Suprapubic skin (tissue), 4 donors: ENCODE measurements around the gene DUSP3. TPM values are rescaled to one million over a fixed set of nuclear protein-coding genes. Genes with fewer than 3 reads are reported as not detected.
A peak's percentile ranks its signal among the peaks of the same experiment; 100 is the strongest.

Source experiments
- DNase-seq, 2 donors: peaks; one replicate each; pipeline ENCODE4 v3.0.0-alpha.2; 2019; ENCODE audit warnings: low spot score in 2 of 2
- H3K27ac ChIP-seq: fragments of 200-600 bp; sonication (generic); one replicate; pipeline ENCODE4 v1.5.1; 2019
- H3K27me3 ChIP-seq: fragments of 200-600 bp; sonication (generic); one replicate; pipeline ENCODE4 v1.5.1; 2019
- H3K36me3 ChIP-seq: fragments of 200-600 bp; sonication (generic); one replicate; pipeline ENCODE4 v1.5.1; 2019
- H3K4me1 ChIP-seq: fragments of 200-600 bp; sonication (generic); one replicate; pipeline ENCODE4 v1.5.1; 2019
- H3K4me3 ChIP-seq: fragments of 200-600 bp; sonication (generic); one replicate; pipeline ENCODE4 v1.5.1; 2019; ENCODE audit warnings: mild to moderate bottlenecking
- H3K9me3 ChIP-seq: fragments of 200-600 bp; sonication (generic); one replicate; pipeline ENCODE4 v1.5.1; 2019
- EP300 ChIP-seq: sonication (generic); formaldehyde crosslinking; IDR thresholded peaks from one replicate; pipeline ENCODE4 v1.6.1; 2017; ENCODE audit warnings: antibody characterized with exemption
- POLR2A ChIP-seq, 2 donors: fragments of 450-650 bp; IDR thresholded peaks; one replicate each; pipeline ENCODE4 v1.6.1; 2017; ENCODE audit warnings: antibody characterized with exemption in 2 of 2, mild to moderate bottlenecking in 2 of 2, moderate library complexity in 2 of 2
- POLR2AphosphoS5 ChIP-seq, 3 donors: sonication (generic); formaldehyde crosslinking; IDR thresholded peaks; one replicate each; pipeline ENCODE4 v1.6.1; 2017; ENCODE audit warnings: antibody characterized with exemption in 3 of 3
- WGBS: methylation state at CpG from one replicate; pipeline ENCODE4 v1.1.5; 2018; 5-methylcytosine and 5-hydroxymethylcytosine counted together
- total RNA-seq, 4 donors: library from RNA; depleted of rRNA; stranded (reverse); fragments of >200 nt; gene quantifications; one replicate each; pipeline ENCODE4 v1.1.0, GENCODE V29; 2016
- TF ChIP-seq, protein P1 (sequence below), 2 donors: fragments of 200-600 bp in 1 of 2; fragments of 450-650 bp in 1 of 2; sonication (generic) in 1 of 2; IDR thresholded peaks; one replicate each; pipeline ENCODE4 v1.5.1; 2016 to 2019; ENCODE audit warnings: antibody characterized with exemption in 2 of 2, mild to moderate bottlenecking in 1 of 2, moderate library complexity in 1 of 2

Gene DUSP3
- total RNA-seq, 4 donors from 2014 or later = 34.8 to 48.5 (median 42.7) TPM

DNA sequence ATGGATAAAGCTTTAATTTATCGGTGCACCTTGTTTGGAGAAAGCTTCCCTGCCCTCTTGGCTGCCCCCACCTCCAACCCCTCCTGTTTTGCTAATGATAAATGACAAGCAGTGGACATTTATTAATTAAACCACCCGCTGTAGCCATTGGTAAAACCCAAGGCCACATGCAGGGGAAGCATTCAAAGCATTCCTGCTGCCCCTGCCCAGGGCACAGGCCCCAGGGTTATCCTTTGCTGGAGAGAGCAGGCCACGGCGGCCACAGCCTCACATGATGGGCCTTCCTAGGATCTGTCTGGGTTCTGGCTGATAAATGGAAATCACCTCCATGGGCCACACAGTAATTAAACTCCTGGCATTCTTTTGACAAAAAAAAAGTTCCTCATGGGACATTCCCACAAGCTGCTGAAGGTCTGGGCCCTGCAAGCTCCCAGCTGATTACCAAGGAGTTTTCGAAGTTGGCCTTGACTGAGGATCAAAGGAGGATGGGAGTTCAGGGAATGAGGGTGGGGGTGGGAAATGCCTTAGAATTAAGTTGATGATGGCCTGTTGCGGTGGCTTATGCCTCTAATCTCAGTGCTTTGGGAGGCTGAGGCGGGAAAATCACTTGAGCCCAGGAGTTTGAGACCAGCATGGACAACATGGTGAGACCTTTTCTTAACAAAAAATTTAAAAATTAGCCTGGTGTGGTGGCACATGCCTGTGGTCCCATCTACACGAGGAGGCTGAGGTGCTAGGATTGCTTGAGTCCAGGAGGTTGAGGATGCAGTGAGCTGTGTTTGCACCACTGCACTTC, 55.7 kb downstream of the DUSP3 start:
- no peaks in the 10 kb centered on the region for H3K9me3 ChIP-seq
- H3K27me3 ChIP-seq = no peaks in the 10 kb centered on the region
- peaks cover 14% of the 10 kb centered on the region for H3K4me1 ChIP-seq
- no peak overlapping the region for H3K4me3 ChIP-seq
- TF ChIP-seq EP300 (no peak), POLR2A (IDR thresholded peaks at IDR 0.05) (no peak), POLR2AphosphoS5 (IDR thresholded peaks at IDR 0.05) (no peak)
- TF ChIP-seq, protein P1, sequence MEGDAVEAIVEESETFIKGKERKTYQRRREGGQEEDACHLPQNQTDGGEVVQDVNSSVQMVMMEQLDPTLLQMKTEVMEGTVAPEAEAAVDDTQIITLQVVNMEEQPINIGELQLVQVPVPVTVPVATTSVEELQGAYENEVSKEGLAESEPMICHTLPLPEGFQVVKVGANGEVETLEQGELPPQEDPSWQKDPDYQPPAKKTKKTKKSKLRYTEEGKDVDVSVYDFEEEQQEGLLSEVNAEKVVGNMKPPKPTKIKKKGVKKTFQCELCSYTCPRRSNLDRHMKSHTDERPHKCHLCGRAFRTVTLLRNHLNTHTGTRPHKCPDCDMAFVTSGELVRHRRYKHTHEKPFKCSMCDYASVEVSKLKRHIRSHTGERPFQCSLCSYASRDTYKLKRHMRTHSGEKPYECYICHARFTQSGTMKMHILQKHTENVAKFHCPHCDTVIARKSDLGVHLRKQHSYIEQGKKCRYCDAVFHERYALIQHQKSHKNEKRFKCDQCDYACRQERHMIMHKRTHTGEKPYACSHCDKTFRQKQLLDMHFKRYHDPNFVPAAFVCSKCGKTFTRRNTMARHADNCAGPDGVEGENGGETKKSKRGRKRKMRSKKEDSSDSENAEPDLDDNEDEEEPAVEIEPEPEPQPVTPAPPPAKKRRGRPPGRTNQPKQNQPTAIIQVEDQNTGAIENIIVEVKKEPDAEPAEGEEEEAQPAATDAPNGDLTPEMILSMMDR (IDR thresholded peaks at IDR 0.05) = no peak
- WGBS = 86% methylated on average over 8 of the region's 8 CpGs
- no peaks in the 10 kb centered on the region for H3K36me3 ChIP-seq
- no peak overlapping the region for H3K27ac ChIP-seq
- no peak for DNase-seq

DNA sequence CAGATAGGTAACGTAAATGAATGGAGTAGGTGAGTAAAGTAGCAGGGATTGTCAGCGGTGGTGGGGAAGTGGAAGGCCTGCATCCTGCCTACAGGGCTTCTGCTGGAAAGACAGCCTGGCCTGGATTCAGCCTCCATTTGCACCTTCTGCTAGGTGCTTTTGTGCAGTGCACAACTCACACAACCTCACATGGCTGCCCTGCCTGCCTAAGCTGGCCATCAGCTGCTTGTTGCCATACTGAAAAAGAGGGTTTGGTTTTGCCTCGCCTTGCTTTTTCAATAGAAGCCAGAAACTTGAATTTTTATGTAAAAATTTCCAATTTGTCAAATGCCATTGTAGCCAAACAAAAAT, 56.5 kb downstream of the DUSP3 start:
- DNase-seq = no peak
- WGBS = 98% methylated on average over 3 of the region's 3 CpGs
- no peak overlapping the region for H3K27ac ChIP-seq

DNA sequence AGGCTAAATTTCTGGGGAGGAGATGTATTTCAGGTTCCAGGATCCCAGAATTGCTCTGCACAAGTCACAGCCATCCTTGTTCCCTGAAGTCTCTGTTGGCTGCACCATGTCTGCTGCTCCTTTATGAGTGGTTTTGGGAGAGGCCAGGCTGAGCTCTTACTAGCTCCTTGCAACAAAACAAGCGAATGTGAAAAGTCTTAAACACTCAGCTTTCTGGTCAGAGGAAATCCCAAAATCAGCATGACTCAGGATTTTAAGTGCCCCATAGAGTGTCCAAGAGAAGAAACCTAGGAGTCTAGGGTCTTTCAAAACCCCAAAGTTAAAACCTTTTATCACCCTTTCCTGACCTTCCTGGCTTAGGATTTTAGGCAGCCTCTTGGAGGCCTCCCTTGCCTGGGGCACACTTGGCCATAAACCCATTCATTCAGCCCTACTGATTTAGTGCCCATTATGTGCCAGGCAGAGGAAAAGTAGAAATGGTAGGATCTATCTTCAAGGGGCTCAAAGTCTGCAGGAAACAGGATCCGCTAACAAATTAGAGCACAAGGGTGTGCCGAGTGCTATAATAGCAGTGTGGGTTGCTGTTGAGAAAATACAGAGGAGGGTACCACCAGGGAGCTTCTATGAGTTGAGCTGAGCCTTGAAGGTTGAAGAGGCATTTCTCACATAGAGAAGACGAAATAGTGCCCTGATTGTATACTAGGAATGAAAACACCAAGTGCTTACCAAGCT, 57.1 kb downstream of the DUSP3 start:
- Histone ChIP-seq H3K36me3 (no peaks in the 10 kb centered on the region), H3K27ac (no peak overlapping the region), H3K4me1 (peaks cover 14% of the 10 kb centered on the region), H3K27me3 (no peaks in the 10 kb centered on the region), H3K4me3 (no peak overlapping the region), H3K9me3 (no peaks in the 10 kb centered on the region)
- no peak for DNase-seq
- TF ChIP-seq POLR2AphosphoS5 (IDR thresholded peaks at IDR 0.05) = no peak
- TF ChIP-seq EP300 = no peak
- no peak for TF ChIP-seq POLR2A (IDR thresholded peaks at IDR 0.05)
- TF ChIP-seq, protein P1 (IDR thresholded peaks at IDR 0.05) = no peak
- WGBS = 91% methylated on average over 4 of the region's 4 CpGs

More for the DNA sequence above, 56.5 kb downstream of the DUSP3 start:
- Histone ChIP-seq H3K4me1 (peaks cover 14% of the 10 kb centered on the region), H3K4me3 (no peak overlapping the region), H3K36me3 (no peaks in the 10 kb centered on the region), H3K9me3 (no peaks in the 10 kb centered on the region), H3K27me3 (no peaks in the 10 kb centered on the region)
- TF ChIP-seq POLR2A (IDR thresholded peaks at IDR 0.05) (no peak), POLR2AphosphoS5 (IDR thresholded peaks at IDR 0.05) (no peak), EP300 (no peak)
- TF ChIP-seq, protein P1 (IDR thresholded peaks at IDR 0.05) = no peak

DNA sequence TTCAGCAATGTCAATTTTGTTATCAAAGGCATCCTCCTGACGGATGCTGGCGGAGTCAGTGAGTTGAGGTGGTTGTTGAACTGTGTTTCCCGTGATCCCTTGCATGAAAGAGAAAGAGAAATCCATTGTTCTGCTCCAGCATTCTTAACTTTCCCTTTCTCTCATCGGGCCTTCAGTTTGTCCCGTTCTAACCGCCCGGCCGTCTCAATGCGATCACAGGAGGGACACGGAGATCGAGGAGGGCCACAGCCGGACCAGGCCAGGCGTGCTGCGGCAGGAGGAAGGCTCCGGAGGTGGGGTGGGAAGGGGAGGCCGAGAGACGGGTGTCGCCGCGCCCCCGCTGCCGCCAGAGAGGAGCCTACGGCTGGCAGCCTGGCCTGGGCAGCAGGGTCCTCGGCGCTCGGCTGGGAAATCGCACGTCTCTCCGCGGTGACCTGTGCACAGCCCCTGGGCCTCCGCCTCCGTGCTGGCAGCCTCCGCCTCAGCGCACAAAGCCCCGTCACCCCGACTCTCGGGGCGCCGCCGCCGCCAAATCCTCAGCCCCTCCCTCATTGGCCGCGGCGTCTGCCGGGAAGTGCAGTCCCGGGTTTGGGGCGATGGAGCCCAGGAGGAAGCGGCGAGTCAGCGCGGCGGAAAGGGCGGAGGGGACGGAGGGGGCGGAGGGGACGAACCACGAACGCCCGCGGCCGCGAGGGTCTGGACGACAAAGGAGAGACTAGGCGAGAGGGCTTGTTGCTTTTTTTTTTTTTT, 58.3 kb downstream of the DUSP3 start:
- TF ChIP-seq POLR2A (IDR thresholded peaks at IDR 0.05) = peak in 1 of 2 donors; percentile 42
- TF ChIP-seq, protein P1 (IDR thresholded peaks at IDR 0.05) = no peak
- peak in 1 of 3 donors; percentile 41 for TF ChIP-seq POLR2AphosphoS5 (IDR thresholded peaks at IDR 0.05)
- TF ChIP-seq EP300 = no peak
- no peaks in the 10 kb centered on the region for H3K27me3 ChIP-seq
- WGBS = 2% methylated on average over 52 of the region's 64 CpGs
- peak overlapping the region; percentile 61 for H3K4me3 ChIP-seq
- H3K27ac ChIP-seq = peak overlapping the region; percentile 89
- H3K36me3 ChIP-seq = no peaks in the 10 kb centered on the region
- peak; percentile 86 to 92 for DNase-seq
- no peaks in the 10 kb centered on the region for H3K9me3 ChIP-seq
- peaks cover 14% of the 10 kb centered on the region for H3K4me1 ChIP-seq

DNA sequence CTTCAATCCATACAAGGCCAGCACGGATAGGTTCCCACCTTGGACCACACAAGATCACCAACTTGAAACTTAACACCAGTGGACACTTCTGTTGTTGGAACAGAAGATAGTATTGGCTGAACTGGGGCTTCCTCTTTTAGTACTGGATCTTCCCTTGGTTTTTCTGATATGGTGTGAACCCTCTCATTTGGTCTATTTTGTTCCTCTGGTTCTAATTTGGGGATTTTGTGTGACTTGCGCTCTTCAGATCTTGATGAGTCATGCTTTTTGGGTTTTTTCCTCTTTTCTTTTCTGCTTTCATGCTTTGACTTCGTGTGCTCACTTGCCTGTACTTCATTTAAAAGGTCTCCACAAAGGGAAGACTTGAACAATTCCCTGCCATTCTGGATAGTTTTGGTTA, 59.2 kb downstream of the DUSP3 start:
- no peak overlapping the region for H3K4me3 ChIP-seq
- H3K27ac ChIP-seq = peak overlapping the region; percentile 89
- H3K36me3 ChIP-seq = no peaks in the 10 kb centered on the region
- peaks cover 14% of the 10 kb centered on the region for H3K4me1 ChIP-seq
- 53% methylated on average over 3 of the region's 3 CpGs for WGBS
- H3K9me3 ChIP-seq = no peaks in the 10 kb centered on the region
- TF ChIP-seq, protein P1 (IDR thresholded peaks at IDR 0.05) = no peak
- TF ChIP-seq POLR2A (IDR thresholded peaks at IDR 0.05) (no peak), EP300 (no peak), POLR2AphosphoS5 (IDR thresholded peaks at IDR 0.05) (no peak)
- no peaks in the 10 kb centered on the region for H3K27me3 ChIP-seq
- DNase-seq = no peak
